ENCODE results near the gene FARS2. TPM values are rescaled to one million over a fixed set of nuclear protein-coding genes. Genes with fewer than 3 reads are reported as not detected.

Gene FARS2
- total RNA-seq, 4 donors from 2014 or later = 2.6 to 21.9 (median 15.0) TPM

GRCh38 chr6:5570641-5571040 is 309.3 kb downstream of the FARS2 start:
- H3K4me3 ChIP-seq = no peak overlapping the region
- intact Hi-C loops (cut with DNase I; ENCODE audit: low total_unique reads) = no loop called here
- H3K4me1 ChIP-seq = no peaks in the 10 kb centered on the region
- in situ Hi-C loops (cut with MboI; ENCODE audit: low pct_ligation_motif_present in 1 of 4, low pct_unique_long_range_greater_than_20kb in 1 of 4, low sequenced_read_pairs in 3 of 4) = no loop called here
- no peaks in the 10 kb centered on the region for H3K36me3 ChIP-seq
- no peak for TF ChIP-seq POLR2A (IDR thresholded peaks at IDR 0.05)
- no peak for TF ChIP-seq POLR2AphosphoS5 (IDR thresholded peaks at IDR 0.05)
- TF ChIP-seq CTCF (IDR thresholded peaks at IDR 0.05) = no peak
- no peak for TF ChIP-seq EP300 (IDR thresholded peaks at IDR 0.05; ENCODE audit: low read depth)
- H3K9me3 ChIP-seq = no peaks in the 10 kb centered on the region
- H3K27me3 ChIP-seq = no peaks in the 10 kb centered on the region
- whole genome bisulfite sequencing, 2 donors (ENCODE audit: low coverage in 1 of 2) = 79 to 81% methylated on average over 6 of the region's 6 CpGs
- no peak for DNase-seq
- no peak overlapping the region for H3K27ac ChIP-seq

- no peaks in the 10 kb centered on the region for H3K36me3 ChIP-seq
- peaks cover 0 to 3% of the 10 kb centered on the region in 2 donors for H3K9me3 ChIP-seq
- H3K27ac ChIP-seq = no peak overlapping the region
- TF ChIP-seq CTCF (IDR thresholded peaks at IDR 0.05) = no peak
- no peak for TF ChIP-seq EP300 (IDR thresholded peaks at IDR 0.05; ENCODE audit: low read depth)
- no peak for TF ChIP-seq POLR2A (IDR thresholded peaks at IDR 0.05)
- no peak for TF ChIP-seq POLR2AphosphoS5 (IDR thresholded peaks at IDR 0.05)
- no peaks in the 10 kb centered on the region for H3K4me1 ChIP-seq
- intact Hi-C loops (cut with DNase I; ENCODE audit: low total_unique reads) = no loop called here
- WGBS, 2 donors (ENCODE audit: low coverage in 1 of 2) = 75 to 97% methylated on average over 5 to 12 of the region's 12 CpGs
- H3K27me3 ChIP-seq = no peaks in the 10 kb centered on the region
- DNase-seq = no peak
- in situ Hi-C loops (cut with MboI; ENCODE audit: low pct_ligation_motif_present in 1 of 4, low pct_unique_long_range_greater_than_20kb in 1 of 4, low sequenced_read_pairs in 3 of 4) = no loop called here
- H3K4me3 ChIP-seq = no peak overlapping the region
Observed at GRCh38 chr6:5580736-5581581, 319.6 kb downstream of the FARS2 start.

GRCh38 chr6:5582762-5583161 is 321.4 kb downstream of the FARS2 start:
- Histone ChIP-seq H3K4me3 (no peak overlapping the region), H3K9me3 (peaks cover 0 to 9% of the 10 kb centered on the region in 2 donors), H3K36me3 (no peaks in the 10 kb centered on the region), H3K27ac (no peak overlapping the region), H3K27me3 (no peaks in the 10 kb centered on the region), H3K4me1 (no peaks in the 10 kb centered on the region)
- in situ Hi-C loops (cut with MboI; ENCODE audit: low pct_ligation_motif_present in 1 of 4, low pct_unique_long_range_greater_than_20kb in 1 of 4, low sequenced_read_pairs in 3 of 4) = no loop called here
- TF ChIP-seq POLR2A (IDR thresholded peaks at IDR 0.05) (no peak), CTCF (IDR thresholded peaks at IDR 0.05) (no peak), POLR2AphosphoS5 (IDR thresholded peaks at IDR 0.05) (no peak), EP300 (IDR thresholded peaks at IDR 0.05; ENCODE audit: low read depth) (no peak)
- DNase-seq = no peak
- intact Hi-C loops (cut with DNase I; ENCODE audit: low total_unique reads) = no loop called here

GRCh38 chr6:5583528-5583927 is 322.2 kb downstream of the FARS2 start:
- Histone ChIP-seq H3K4me1 (no peaks in the 10 kb centered on the region), H3K4me3 (no peak overlapping the region), H3K27me3 (no peaks in the 10 kb centered on the region), H3K36me3 (no peaks in the 10 kb centered on the region), H3K9me3 (peaks cover 0 to 9% of the 10 kb centered on the region in 2 donors), H3K27ac (no peak overlapping the region)
- TF ChIP-seq POLR2AphosphoS5 (IDR thresholded peaks at IDR 0.05) = no peak
- no peak for TF ChIP-seq POLR2A (IDR thresholded peaks at IDR 0.05)
- no peak for DNase-seq
- intact Hi-C loops (cut with DNase I; ENCODE audit: low total_unique reads) = no loop called here
- WGBS, 2 donors (ENCODE audit: low coverage in 1 of 2) = 45 to 68% methylated on average over 1 to 3 of the region's 3 CpGs
- in situ Hi-C loops (cut with MboI; ENCODE audit: low pct_ligation_motif_present in 1 of 4, low pct_unique_long_range_greater_than_20kb in 1 of 4, low sequenced_read_pairs in 3 of 4) = no loop called here

All from transverse colon (tissue), 4 donors.